C1 segment of cervical spinal cord (tissue), 14 donors: ENCODE data around the gene WNK1.

ENCODE experiments used
- DNase-seq, 14 donors: peaks; one replicate each; lab custom pipeline; 2025; lab: John Stamatoyannopoulos, UW

Gene WNK1

DNA sequence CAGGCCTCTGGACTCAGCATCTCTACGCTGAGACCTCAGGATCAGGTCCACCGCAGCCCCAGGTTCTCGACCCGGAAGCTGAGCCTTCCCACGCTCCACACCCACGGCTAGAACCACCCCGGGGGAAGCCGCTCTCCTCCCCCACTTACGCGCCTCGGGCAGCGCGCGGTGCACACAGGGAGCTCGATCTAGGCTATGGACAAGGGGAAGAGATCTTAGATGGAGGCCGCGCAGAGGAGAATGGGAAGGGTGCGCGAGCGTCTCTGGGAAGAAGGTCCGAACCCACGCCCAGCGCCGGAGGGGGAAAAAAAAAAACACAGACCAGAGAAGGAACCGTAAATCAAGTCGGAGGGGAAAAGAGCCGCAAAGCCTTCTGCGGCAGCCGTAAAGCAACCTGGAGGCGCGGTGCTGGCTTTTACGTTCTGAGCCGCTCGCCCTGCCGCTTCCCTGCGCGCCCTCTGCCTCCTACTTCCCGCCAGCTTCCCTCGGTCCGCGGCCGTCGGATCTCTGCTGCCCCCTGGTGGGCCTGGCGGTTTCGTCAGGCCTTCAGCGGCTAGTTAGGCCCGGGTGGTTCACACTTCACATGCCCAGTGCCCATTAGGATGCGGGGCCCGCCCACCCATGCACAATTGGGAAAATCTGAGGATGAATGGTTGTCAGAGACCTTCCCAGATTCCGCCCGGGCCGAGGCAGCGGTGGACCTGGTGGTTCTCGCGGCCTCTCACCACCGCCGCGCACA, 197.2 kb downstream of the WNK1 start, which contains the start of gene RAD52:
Gene RAD52 (minus strand): TSS at position 242 of the 739 bp plus-strand sequence. CDS start 16,636 bp downstream, outside the sequence.
- peak; percentile 77 to 100 (median 96) for DNase-seq

DNA sequence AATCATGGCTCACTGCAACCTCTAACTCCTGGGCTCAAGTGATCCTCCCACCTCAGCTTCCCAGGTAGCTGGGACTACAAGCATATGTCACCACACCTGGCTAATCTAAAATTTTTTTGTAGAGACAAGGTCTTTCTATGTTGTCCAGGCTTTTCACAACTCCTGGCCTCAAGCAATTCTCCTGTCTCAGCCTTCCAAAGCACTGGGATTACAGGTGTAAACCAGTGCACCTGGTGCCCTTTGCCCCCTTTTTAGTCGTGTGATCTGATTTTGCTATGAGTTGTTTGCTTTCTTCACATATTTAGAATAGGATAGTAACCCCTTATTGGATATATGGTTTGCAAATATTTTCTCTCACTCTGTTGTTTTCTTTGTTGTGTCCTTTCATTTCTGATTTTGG, 198.8 kb downstream of the WNK1 start:
- no peak for DNase-seq

DNA sequence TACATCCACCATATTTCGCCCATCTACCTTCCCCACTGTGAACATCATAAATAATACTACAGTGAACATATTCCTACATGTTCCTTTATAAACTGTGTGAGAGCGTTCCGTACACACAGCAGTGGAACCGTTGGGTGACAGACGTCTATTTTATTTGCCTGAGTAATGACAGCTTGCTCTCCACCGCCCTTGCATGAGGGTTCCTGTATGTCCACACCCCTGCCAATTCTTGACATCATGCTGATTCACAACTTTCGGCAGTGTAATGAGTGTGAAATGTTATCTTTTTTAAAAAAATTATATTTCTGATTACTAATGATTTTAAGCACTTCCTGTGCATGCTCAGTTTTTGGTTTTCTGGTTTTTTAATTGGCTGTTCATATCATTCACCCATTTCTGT, 201.4 kb downstream of the WNK1 start:
- DNase-seq: peak in 1 of 14 donors; percentile 27

DNA sequence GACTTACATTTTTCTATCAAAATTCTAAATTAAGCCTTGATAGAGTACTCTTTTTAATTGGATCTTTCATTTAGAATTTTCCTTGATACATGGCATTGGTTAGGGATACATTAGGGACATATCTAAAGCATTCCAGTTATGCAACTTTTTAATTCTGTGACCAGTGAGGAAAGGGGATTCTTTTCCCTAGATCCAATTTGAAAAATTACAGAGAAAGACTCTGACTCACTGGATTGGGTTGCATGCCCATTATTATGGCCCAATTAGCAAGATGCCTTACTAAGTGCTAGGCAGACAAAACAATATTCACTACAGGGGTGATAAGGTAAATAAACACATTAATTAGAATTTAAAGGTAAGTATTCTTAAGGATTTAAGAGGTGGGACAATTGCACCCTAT, 202.4 kb downstream of the WNK1 start:
- DNase-seq: no peak

DNA sequence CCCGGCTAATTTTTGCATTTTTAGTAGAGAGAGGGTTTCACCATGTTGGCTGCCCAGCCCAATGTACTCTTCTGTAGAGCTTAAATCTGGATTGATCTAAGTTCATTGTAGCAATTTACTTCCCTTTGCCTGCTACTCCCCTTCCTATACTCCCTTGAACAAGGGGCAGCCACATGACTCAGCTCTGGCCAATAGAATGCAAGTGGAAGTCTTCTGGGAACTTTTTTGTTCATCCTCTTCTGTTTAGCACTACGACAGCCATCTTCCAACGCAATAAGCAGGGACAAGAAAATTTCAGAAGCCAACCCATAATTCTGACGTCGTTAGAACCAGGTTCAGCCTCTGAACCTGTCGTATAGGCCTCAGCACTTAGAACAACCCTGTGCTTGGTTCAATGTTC, 203.6 kb downstream of the WNK1 start:
- no peak for DNase-seq

DNA sequence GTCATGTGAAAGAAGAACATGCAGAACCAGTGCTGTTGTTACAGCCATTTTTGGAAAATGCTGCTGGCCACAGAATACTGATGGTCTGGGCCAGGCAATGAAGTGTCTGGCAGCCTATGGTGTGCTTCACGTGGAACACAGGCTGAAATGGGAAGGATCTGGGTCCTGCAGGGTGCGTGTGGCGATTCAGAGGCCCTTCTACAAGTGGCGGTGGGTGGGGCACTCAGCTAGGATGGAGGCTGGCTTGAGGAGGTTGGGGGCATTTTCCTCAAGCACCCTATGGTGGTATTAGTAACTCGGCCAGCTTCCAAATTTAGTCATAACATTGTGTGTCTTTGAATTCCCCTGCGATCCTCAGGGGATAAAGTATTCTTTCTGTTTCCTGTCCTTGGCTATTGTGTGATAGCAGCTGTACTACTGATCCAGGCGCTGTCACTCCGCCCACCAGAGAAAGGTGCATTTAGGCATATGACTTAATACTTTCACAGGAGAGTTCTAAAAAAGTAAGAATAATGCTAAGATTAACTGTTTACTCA, 206.3 kb downstream of the WNK1 start:
- no peak for DNase-seq
